Astrocyte (in vitro differentiated cells and primary cell): ENCODE results near the gene CD82. TPM values are rescaled to one million over a fixed set of nuclear protein-coding genes. Genes with fewer than 3 reads are reported as not detected.

Source experiments
- DNase-seq: peaks from one replicate; pipeline ENCODE4 v3.0.0-alpha.2; 2010; ENCODE audit warnings: low read depth
- FAIRE-seq: peaks from 2 replicates; lab custom pipeline; 2011; peaks lifted over from hg19 to GRCh38; lab: Jason Lieb, UNC
- H2AFZ ChIP-seq: 2 replicates; pipeline ENCODE4 v1.6.0; 2012; ENCODE audit warnings: low read depth, low read length, inconsistent platforms
- H3K27ac ChIP-seq: 2 replicates; pipeline ENCODE4 v1.5.1; 2011; ENCODE audit warnings: low read depth, low read length, inconsistent platforms
- H3K27me3 ChIP-seq: 2 replicates; pipeline ENCODE4 v1.6.0; 2011; ENCODE audit warnings: low read length, inconsistent platforms; ENCODE audit not compliant: insufficient read depth
- H3K36me3 ChIP-seq: 2 replicates; pipeline ENCODE4 v1.5.1; 2011; ENCODE audit warnings: low read length, inconsistent platforms; ENCODE audit not compliant: insufficient read depth
- H3K4me1 ChIP-seq: 2 replicates; pipeline ENCODE4 v1.5.1; 2011; ENCODE audit warnings: low read length, inconsistent platforms; ENCODE audit not compliant: insufficient read depth
- H3K4me2 ChIP-seq: 2 replicates; pipeline ENCODE4 v1.6.0; 2012; ENCODE audit warnings: low read length, inconsistent platforms
- H3K4me3 ChIP-seq: 2 replicates; pipeline ENCODE4 v1.5.1; 2011; ENCODE audit warnings: low read depth, mild to moderate bottlenecking, low read length, inconsistent platforms; ENCODE audit not compliant: insufficient read depth
- H3K79me2 ChIP-seq: 2 replicates; pipeline ENCODE4 v1.6.0; 2012; ENCODE audit warnings: mild to moderate bottlenecking, low read length, inconsistent platforms; ENCODE audit not compliant: insufficient read depth
- H3K9ac ChIP-seq: 2 replicates; pipeline ENCODE4 v1.6.0; 2012; ENCODE audit warnings: mild to moderate bottlenecking, low read length, inconsistent platforms
- H3K9me3 ChIP-seq: 2 replicates; pipeline ENCODE4 v1.5.1; 2012; ENCODE audit warnings: low read depth, mild to moderate bottlenecking, low read length, inconsistent platforms; ENCODE audit not compliant: insufficient read depth
- H4K20me1 ChIP-seq: 2 replicates; pipeline ENCODE4 v1.6.0; 2012; ENCODE audit warnings: low read length, inconsistent platforms; ENCODE audit not compliant: insufficient read depth
- H3K27ac Mint-ChIP-seq: one replicate; pipeline ENCODE4 v1.8.0; 2021; ENCODE audit warnings: mild to moderate bottlenecking, mixed read lengths; ENCODE audit not compliant: unreplicated experiment
- H3K27me3 Mint-ChIP-seq: one replicate; pipeline ENCODE4 v1.8.0; 2021; ENCODE audit warnings: low read depth, mixed read lengths; ENCODE audit not compliant: unreplicated experiment
- H3K36me3 Mint-ChIP-seq: one replicate; pipeline ENCODE4 v1.8.0; 2021; ENCODE audit warnings: low read depth, mixed read lengths; ENCODE audit not compliant: unreplicated experiment
- H3K4me1 Mint-ChIP-seq: one replicate; pipeline ENCODE4 v1.8.0; 2021; ENCODE audit warnings: low read depth, mixed read lengths; ENCODE audit not compliant: unreplicated experiment
- H3K4me3 Mint-ChIP-seq: one replicate; pipeline ENCODE4 v1.8.0; 2021; ENCODE audit warnings: mild to moderate bottlenecking, moderate library complexity, mixed read lengths; ENCODE audit not compliant: unreplicated experiment
- H3K9me3 Mint-ChIP-seq: one replicate; pipeline ENCODE4 v1.8.0; 2021; ENCODE audit warnings: mild to moderate bottlenecking, mixed read lengths; ENCODE audit not compliant: unreplicated experiment
- CTCF ChIP-seq: IDR thresholded peaks from 2 replicates; pipeline ENCODE4 v1.5.1; 2011; ENCODE audit warnings: low read depth, mild to moderate bottlenecking, inconsistent platforms, low read length, moderate library complexity; ENCODE audit not compliant: insufficient read depth
- EZH2 ChIP-seq: IDR thresholded peaks from 2 replicates; pipeline ENCODE4 v1.6.1; 2012; ENCODE audit warnings: mild to moderate bottlenecking, low read length, inconsistent platforms; ENCODE audit not compliant: insufficient read depth
- total RNA-seq: library from RNA; stranded (reverse); gene quantifications from 2 replicates; pipeline ENCODE4 v1.2.1, GENCODE V29; 2021

The CD82 gene
- total RNA-seq, 1 donor from 2014 or later: 74.5 TPM

GRCh38 chr11:44648109-44648508, 82.6 kb downstream of the CD82 start:
- no peaks in the 10 kb centered on the region for H3K4me1 ChIP-seq
- Mint-ChIP-seq H3K4me1 (no peaks in the 10 kb centered on the region), H3K9me3 (peaks cover 11% of the 10 kb centered on the region), H3K36me3 (no peaks in the 10 kb centered on the region), H3K27me3 (peaks cover 32% of the 10 kb centered on the region), H3K4me3 (no peak overlapping the region), H3K27ac (no peak overlapping the region)
- H3K9me3 ChIP-seq: peaks cover 3% of the 10 kb centered on the region
- no peaks in the 10 kb centered on the region for H4K20me1 ChIP-seq
- H3K9ac ChIP-seq: no peak overlapping the region
- H3K79me2 ChIP-seq: no peaks in the 10 kb centered on the region
- no peaks in the 10 kb centered on the region for H3K36me3 ChIP-seq
- no peak overlapping the region for H3K4me2 ChIP-seq
- no peak for TF ChIP-seq CTCF
- TF ChIP-seq EZH2: no peak
- no peak overlapping the region for H2AFZ ChIP-seq
- FAIRE-seq (no peak), DNase-seq (no peak)
- peaks cover 23% of the 10 kb centered on the region for H3K27me3 ChIP-seq
- no peak overlapping the region for H3K27ac ChIP-seq
- no peak overlapping the region for H3K4me3 ChIP-seq

- Histone ChIP-seq H3K79me2 (no peaks in the 10 kb centered on the region), H3K4me3 (no peak overlapping the region), H3K27ac (no peak overlapping the region), H3K27me3 (peaks cover 23% of the 10 kb centered on the region), H2AFZ (no peak overlapping the region), H3K4me1 (no peaks in the 10 kb centered on the region), H3K4me2 (no peak overlapping the region), H3K36me3 (no peaks in the 10 kb centered on the region), H3K9ac (no peak overlapping the region), H3K9me3 (peaks cover 3% of the 10 kb centered on the region), H4K20me1 (no peaks in the 10 kb centered on the region)
- FAIRE-seq (no peak), DNase-seq (no peak)
- no peak overlapping the region for H3K4me3 Mint-ChIP-seq
- TF ChIP-seq CTCF: no peak
- no peak for TF ChIP-seq EZH2
- H3K27me3 Mint-ChIP-seq: peaks cover 42% of the 10 kb centered on the region
- peaks cover 8% of the 10 kb centered on the region for H3K9me3 Mint-ChIP-seq
- no peak overlapping the region for H3K27ac Mint-ChIP-seq
- no peaks in the 10 kb centered on the region for H3K4me1 Mint-ChIP-seq
- no peaks in the 10 kb centered on the region for H3K36me3 Mint-ChIP-seq
These were observed 86.2 kb downstream of the CD82 start for GRCh38 chr11:44651535-44652155.

- H3K4me2 ChIP-seq: no peak overlapping the region
- H3K27ac Mint-ChIP-seq: no peak overlapping the region
- no peak overlapping the region for H3K4me3 Mint-ChIP-seq
These were observed 87.6 kb downstream of the CD82 start for GRCh38 chr11:44652901-44653644.

More at GRCh38 chr11:44652901-44653644, 87.6 kb downstream of the CD82 start:
- H3K4me1 ChIP-seq: no peaks in the 10 kb centered on the region
- H2AFZ ChIP-seq: no peak overlapping the region
- H3K9ac ChIP-seq: no peak overlapping the region
- FAIRE-seq (no peak), DNase-seq (no peak)
- Mint-ChIP-seq H3K27me3 (peaks cover 46% of the 10 kb centered on the region), H3K4me1 (no peaks in the 10 kb centered on the region), H3K36me3 (no peaks in the 10 kb centered on the region), H3K9me3 (peaks cover 2% of the 10 kb centered on the region)
- H4K20me1 ChIP-seq: no peaks in the 10 kb centered on the region
- H3K9me3 ChIP-seq: no peaks in the 10 kb centered on the region
- no peak for TF ChIP-seq EZH2
- no peak for TF ChIP-seq CTCF
- H3K79me2 ChIP-seq: no peaks in the 10 kb centered on the region
- H3K27me3 ChIP-seq: peaks cover 20% of the 10 kb centered on the region
- H3K36me3 ChIP-seq: no peaks in the 10 kb centered on the region
- H3K4me3 ChIP-seq: no peak overlapping the region
- H3K27ac ChIP-seq: no peak overlapping the region
